LNCAP (cell line): ENCODE data around the gene C19orf85.

Experiments used
- TF ChIP-seq, protein P1 (sequence below): fragments of 450-650 bp; IDR thresholded peaks from 2 replicates; pipeline ENCODE4 v1.5.1; 2017; ENCODE audit warnings: mild to moderate bottlenecking

C19orf85 gene

GRCh38 chr19:55464662-55465054 is at the start of gene C19orf85:
C19orf85 (minus strand) TSS chr19:55464751; CDS start chr19:55464554, 197 bp downstream.
- TF ChIP-seq, protein P1, sequence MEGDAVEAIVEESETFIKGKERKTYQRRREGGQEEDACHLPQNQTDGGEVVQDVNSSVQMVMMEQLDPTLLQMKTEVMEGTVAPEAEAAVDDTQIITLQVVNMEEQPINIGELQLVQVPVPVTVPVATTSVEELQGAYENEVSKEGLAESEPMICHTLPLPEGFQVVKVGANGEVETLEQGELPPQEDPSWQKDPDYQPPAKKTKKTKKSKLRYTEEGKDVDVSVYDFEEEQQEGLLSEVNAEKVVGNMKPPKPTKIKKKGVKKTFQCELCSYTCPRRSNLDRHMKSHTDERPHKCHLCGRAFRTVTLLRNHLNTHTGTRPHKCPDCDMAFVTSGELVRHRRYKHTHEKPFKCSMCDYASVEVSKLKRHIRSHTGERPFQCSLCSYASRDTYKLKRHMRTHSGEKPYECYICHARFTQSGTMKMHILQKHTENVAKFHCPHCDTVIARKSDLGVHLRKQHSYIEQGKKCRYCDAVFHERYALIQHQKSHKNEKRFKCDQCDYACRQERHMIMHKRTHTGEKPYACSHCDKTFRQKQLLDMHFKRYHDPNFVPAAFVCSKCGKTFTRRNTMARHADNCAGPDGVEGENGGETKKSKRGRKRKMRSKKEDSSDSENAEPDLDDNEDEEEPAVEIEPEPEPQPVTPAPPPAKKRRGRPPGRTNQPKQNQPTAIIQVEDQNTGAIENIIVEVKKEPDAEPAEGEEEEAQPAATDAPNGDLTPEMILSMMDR = no peak

DNA sequence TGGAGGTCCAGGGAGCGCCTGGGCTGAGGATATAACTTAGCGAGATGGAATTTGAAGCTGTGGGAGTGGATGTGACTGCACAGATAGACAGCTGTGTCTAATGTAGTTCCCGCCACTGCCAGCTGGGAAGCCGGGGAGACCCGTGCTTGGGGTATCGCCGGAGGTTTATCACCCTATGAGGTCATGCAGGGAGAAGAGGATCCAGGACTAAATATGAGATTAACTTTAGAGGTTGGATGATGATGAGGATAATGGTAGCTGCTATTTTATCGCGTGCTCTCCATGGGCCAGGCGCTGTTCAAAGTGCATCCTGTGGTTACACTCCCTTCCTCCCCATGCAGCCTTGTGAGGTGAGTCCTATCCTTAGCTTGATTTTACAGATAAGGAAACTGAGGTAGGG is 43.6 kb upstream of the C19orf85 start:
- TF ChIP-seq, protein P1 = no peak

DNA sequence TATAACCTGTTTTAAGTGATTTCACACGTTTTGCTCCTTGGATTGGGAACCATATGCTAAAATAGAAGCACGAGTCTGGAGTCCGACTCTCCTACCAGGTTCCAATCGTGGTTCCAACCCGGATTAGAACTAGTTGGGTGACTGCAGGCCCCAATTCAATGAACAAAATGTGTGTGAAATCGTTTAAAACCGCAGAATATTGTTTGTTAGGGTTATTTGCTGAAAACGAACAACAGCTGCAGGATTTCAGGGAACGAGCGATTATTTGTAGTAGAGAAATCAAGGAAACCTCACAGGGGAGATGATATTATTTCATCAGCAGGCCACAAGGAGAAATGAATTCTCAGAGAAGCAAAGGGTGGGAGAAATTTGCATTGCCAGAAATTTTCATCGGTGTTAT is 40.4 kb upstream of the C19orf85 start:
- TF ChIP-seq, protein P1 = no peak

DNA sequence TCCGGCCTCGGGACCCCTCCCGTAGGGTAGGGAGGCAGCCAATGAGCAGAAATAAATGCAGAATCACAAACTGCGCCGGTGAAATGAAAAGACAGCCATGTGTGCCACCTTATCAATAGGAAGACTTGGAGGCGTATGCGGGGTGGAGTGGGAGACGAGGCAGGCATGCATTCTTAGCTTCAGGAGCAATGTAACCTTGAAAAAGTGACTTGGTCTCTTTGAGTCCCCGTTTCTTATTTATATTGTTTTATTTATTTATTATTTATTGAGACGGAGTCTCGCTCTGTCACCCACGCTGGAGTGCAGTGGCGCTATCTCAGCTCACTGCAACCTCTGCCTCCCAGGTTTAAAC is 39.7 kb upstream of the C19orf85 start:
- TF ChIP-seq, protein P1 = no peak

DNA sequence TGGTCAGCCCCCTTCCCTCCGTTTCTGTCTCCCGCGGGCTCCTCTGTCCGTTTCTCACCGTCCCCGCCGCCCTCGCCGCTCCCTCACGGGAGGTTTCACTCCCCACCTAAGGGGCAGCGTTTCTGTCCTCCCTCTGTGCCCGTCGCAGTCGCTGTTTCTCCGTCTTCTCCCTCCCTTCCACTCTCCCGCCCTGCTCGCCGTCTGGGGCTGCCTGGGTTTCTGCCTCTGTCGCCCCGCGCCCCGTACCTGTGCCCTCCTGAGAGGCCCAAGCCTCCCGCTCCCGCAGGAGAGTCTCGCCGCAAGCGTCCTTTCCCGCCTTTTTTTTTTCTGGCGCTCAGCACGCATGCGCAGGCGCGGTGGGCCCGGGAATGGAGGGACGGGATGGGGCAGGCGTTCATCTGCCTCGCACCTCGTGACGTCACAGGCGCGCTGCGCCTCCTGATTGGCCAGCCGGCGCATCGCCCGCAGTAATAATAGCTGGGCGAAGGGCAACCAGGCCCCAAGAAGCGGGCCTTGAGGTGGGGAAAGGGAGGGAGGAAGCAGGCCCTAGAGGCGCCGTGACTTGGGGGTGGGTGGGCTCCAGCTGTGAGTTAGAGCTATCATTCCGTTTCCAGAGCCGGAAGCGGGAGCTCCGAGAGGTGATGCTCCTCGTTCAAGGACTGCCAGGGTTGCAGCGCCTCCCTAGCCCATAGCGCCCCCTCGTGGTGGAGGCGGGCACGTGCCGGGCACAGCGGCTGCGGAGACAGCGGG is 39.1 kb upstream of the C19orf85 start:
- TF ChIP-seq, protein P1 = peak; percentile 89

GRCh38 chr19:55503157-55503501 is 38.6 kb upstream of the C19orf85 start:
- TF ChIP-seq, protein P1 = no peak

DNA sequence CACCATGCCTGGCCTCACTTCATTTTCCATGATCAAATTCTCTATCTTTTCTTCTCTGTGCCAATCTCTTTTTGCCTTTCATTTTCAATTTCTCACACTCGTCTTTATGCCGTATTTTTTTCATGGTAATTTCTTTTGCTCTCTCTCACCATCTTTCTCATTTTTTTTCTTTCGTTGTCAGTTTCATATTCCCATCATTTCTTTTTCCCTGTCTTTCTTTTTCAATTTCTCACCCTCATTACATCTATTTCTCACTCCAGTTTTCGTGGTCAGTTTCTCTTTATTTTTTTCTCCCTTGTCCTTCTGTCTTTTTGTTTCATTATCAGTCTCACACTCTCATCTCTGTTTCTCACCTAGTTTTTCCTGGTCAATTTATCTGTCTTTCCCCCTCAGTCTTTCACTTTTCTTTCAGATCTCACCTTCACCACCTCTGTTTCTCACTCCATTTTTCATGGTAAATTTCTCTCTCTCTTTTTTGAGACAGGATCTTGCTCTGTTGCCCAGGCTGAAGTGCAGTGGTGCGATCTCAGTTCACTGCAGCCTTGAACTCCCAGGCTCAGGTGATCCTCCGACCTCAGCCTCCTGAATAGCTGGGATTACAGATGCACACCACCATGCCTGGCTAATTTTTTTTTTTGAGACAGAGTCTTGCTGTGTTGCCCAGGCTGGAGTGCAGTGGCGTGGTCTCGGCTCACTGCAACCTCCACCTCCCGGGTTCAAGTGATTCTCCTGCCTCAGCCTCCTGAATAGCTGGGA is 37.8 kb upstream of the C19orf85 start:
- TF ChIP-seq, protein P1 = no peak
